Dedifferentiated amniotic fluid mesenchymal stem cell (primary cell): ENCODE data around the gene SOX9.
A peak's percentile ranks its signal among the peaks of the same experiment; 100 is the strongest.
"Not testable (repeated sequence)": the region's sequence is repeated elsewhere in the genome, so short reads cannot be mapped to it uniquely, and the experiment has no call there.

Experiments used
- DNase-seq: peaks from one replicate; pipeline ENCODE4 v3.0.0-alpha.2; 2016; ENCODE audit errors: extremely low spot score

Gene SOX9

GRCh38 chr17:72111336-72111923, 9.4 kb upstream of the SOX9 start:
- no peak for DNase-seq

- DNase-seq, result not testable (repeated sequence)
Measured at GRCh38 chr17:72111926-72112325, 8.9 kb upstream of the SOX9 start.

- no peak for DNase-seq
Measured at GRCh38 chr17:72113751-72114150, 7.1 kb upstream of the SOX9 start.

GRCh38 chr17:72115781-72116525, 4.9 kb upstream of the SOX9 start:
- no peak for DNase-seq

GRCh38 chr17:72116661-72117521, 3.9 kb upstream of the SOX9 start:
- no peak for DNase-seq

- no peak for DNase-seq
Measured at GRCh38 chr17:72117535-72118334, 3.1 kb upstream of the SOX9 start.

GRCh38 chr17:72118335-72119076, 2.3 kb upstream of the SOX9 start:
- DNase-seq, result peak; percentile 68

- DNase-seq, result no peak
Measured at GRCh38 chr17:72119077-72119872, 1.5 kb upstream of the SOX9 start.

GRCh38 chr17:72119873-72120641, 763 bp upstream of the SOX9 start:
- DNase-seq, result peak; percentile 42

- DNase-seq, result no peak
Measured at GRCh38 chr17:72121164-72122009, 567 bp downstream of the SOX9 start.

- DNase-seq, result no peak
Measured at GRCh38 chr17:72122010-72122764, 1.4 kb downstream of the SOX9 start.

- DNase-seq, result no peak
Measured at GRCh38 chr17:72122765-72123529, 2.1 kb downstream of the SOX9 start.

GRCh38 chr17:72123530-72124437, 3.0 kb downstream of the SOX9 start:
- DNase-seq, result no peak

GRCh38 chr17:72124438-72124775, 3.6 kb downstream of the SOX9 start:
- DNase-seq, result no peak

GRCh38 chr17:72125226-72125651, 4.4 kb downstream of the SOX9 start:
- DNase-seq, result no peak

- DNase-seq, result no peak
Measured at GRCh38 chr17:72125742-72126141, 4.9 kb downstream of the SOX9 start.
